Astrocyte of the spinal cord (primary cell): ENCODE results near the gene HK1.

ENCODE experiments used
- DNase-seq: peaks from one replicate; pipeline ENCODE4 v3.0.0; 2011; ENCODE audit warnings: low read depth, low spot score
- H3K4me3 ChIP-seq: 2 replicates; pipeline ENCODE4 v1.5.1; 2011; ENCODE audit warnings: low read depth, mild to moderate bottlenecking, low read length, moderate library complexity
- CTCF ChIP-seq: IDR thresholded peaks from 2 replicates; pipeline ENCODE4 v1.5.1; 2012; ENCODE audit warnings: low read depth, mild to moderate bottlenecking, low read length, inconsistent platforms
- in situ Hi-C: cut with HindIII; loops from 2 replicates; pipeline ENCODE4 v1.10.0; 2017; ENCODE audit warnings: low sequenced_read_pairs

Gene HK1

GRCh38 chr10:69392481-69393000 is 114.2 kb downstream of the HK1 start:
- no peak overlapping the region for H3K4me3 ChIP-seq
- TF ChIP-seq CTCF = peak; percentile 96
- DNase-seq = peak; percentile 77
- in situ Hi-C loops = no loop called here

- no peak for TF ChIP-seq CTCF
- no peak for DNase-seq
- in situ Hi-C loops = no loop called here
- H3K4me3 ChIP-seq = no peak overlapping the region
Measured at GRCh38 chr10:69394020-69394419, 115.7 kb downstream of the HK1 start.

GRCh38 chr10:69397972-69398371 is 119.7 kb downstream of the HK1 start:
- H3K4me3 ChIP-seq = no peak overlapping the region
- DNase-seq = no peak
- TF ChIP-seq CTCF = no peak
- in situ Hi-C loops = no loop called here

- DNase-seq = no peak
- in situ Hi-C loops = no loop called here
- TF ChIP-seq CTCF = no peak
- H3K4me3 ChIP-seq = no peak overlapping the region
Measured at GRCh38 chr10:69398466-69398865, 120.2 kb downstream of the HK1 start.

GRCh38 chr10:69400936-69401335 is 122.6 kb downstream of the HK1 start:
- no peak for TF ChIP-seq CTCF
- no peak for DNase-seq
- H3K4me3 ChIP-seq = no peak overlapping the region
- in situ Hi-C loops = no loop called here

- in situ Hi-C loops = no loop called here
- DNase-seq = no peak
- no peak for TF ChIP-seq CTCF
- H3K4me3 ChIP-seq = no peak overlapping the region
Measured at GRCh38 chr10:69401416-69401815, 123.1 kb downstream of the HK1 start.

GRCh38 chr10:69402386-69402785 is 124.1 kb downstream of the HK1 start:
- in situ Hi-C loops = no loop called here
- DNase-seq = no peak
- H3K4me3 ChIP-seq = no peak overlapping the region
- no peak for TF ChIP-seq CTCF
